NCI-H2081 treated with DMSO at 0.1 percent for 48 hours (cell line): Measurements from ENCODE around the gene FCRL4.

Experiments
- DNase-seq: peaks from one replicate; lab custom pipeline; 2025; lab: John Stamatoyannopoulos, UW

The FCRL4 gene

DNA sequence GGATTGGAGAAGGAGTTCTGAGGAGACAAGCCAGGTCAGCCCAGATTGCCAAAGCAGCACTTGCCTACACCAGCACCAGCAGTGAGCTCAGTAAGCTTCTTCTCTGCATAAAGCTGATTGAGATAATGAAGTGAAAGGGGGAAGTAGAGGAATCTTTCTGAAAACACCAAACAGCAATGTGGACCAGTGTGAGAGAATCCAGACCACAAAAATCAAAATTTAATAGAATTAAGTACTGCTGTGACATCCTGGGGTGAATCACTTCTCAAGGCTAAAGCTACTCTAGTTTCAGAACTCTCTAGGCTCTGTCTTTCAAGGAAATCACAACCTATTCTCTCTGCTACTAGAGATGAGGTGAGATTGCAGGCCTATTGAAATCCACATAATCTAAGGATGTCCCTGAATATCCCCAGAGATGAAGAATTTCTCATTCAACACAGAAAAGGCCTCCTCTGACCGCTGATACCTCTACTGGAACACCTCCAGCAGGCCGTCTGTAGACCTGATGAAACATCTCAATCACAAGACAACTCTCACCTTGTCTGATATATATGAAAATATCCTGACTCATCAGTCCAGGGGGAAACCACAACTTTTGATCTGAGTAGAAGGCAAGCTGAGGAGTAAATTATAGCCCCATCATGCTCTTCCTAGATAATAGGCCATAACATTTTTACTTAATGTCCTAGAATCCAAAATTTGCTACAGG lies at the start of gene FCRL4:
TSS of gene FCRL4 (minus strand) at position 127 of the 709 bp plus-strand sequence. CDS start 141 bp downstream, outside the sequence.
- DNase-seq, result no peak

DNA sequence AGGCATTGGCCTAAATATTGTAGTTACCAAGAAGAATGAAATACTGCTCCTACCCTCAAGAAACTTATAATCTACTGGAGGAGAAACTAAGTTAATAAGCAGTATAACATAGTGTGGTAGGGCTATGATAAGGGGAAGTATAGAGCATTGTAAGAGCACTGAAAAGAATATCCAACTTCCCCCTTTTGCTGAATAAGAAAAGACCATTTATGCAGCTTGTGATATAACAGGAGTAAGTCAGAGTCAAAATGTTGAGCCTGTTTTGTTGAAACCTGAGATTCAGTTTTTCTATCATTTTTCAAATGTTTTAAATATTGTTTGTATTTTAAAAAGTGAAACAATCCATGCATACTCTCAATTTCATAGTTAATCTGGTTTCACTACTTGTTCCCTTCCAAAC lies 48.3 kb upstream of the FCRL4 start:
- no peak for DNase-seq

DNA sequence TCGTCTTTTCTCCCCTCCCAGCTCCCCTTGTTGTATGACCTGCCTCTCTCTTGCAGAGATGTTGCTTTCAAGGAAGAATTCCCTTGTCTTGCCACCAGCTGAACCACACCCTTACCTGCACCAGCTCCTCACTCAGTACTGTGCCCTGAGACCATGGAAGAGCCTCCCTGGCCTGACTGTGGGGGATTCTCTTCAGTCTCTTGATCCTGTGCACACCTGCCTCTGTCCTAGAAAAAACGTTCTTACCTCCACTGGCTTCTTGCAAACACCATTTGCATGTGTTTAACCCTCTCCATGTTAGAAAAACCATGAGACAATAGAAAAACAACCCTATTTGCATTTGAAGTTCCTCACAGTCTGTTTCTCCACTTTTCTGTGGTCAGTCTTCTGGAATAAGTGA lies 43.3 kb upstream of the FCRL4 start:
- DNase-seq, result no peak

DNA sequence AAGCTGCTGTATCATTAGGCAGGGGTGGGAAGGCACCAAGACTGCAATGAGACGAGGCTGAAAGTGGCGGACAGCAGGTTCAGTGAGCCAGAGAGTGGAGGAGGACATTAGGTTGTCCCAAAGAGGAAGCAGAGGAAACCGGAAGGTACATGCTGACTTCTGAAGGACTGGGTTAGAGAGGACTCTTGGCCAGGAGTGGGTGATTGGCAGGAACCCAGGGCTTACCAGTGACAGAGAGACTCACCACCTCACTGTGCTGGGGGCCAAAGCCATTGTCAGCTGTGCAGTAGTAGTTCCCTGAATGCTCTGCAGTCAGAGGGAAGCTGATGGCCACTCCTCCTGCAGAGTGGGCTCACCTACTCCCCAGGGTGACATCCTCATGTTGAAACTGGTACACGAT lies 41.9 kb upstream of the FCRL4 start:
- DNase-seq, result no peak

DNA sequence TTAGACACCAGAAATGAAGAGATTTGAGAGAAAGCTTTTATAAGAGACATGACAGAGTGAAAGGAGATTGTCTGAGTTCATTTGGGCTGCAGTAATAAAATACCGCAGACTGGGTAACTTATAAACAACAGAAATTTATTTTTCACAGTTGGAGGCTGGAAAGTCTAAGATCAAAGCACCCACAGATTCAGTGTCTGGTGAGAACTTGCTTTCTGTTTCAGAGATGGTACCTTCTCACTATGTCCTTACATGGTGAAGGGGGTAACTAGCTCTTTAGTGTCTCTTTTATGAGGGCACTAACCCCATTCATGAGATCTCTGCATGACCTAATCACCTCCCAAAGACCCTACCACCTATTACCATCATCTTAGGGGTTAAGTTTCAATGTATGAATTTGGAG lies 30.9 kb upstream of the FCRL4 start:
- no peak for DNase-seq

DNA sequence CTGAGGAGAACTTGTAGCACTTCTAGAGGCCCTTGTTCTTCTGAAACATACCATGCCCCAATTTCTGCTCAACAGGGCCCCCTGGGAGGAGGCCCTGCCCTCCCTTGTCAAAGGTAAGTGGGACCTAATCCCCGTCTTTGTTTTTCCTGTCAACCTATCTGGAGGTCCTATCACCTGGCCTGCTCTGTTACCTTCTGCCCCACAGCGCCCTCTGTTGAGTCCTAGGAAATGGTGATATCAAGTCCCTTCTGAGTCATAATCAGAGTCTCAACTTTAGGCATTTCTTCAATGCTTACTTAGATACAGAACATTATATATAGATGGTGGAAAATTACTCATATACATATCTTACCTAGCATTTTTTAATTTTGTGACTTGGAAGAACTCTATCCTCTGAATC lies 28.2 kb upstream of the FCRL4 start:
- DNase-seq, result no peak

DNA sequence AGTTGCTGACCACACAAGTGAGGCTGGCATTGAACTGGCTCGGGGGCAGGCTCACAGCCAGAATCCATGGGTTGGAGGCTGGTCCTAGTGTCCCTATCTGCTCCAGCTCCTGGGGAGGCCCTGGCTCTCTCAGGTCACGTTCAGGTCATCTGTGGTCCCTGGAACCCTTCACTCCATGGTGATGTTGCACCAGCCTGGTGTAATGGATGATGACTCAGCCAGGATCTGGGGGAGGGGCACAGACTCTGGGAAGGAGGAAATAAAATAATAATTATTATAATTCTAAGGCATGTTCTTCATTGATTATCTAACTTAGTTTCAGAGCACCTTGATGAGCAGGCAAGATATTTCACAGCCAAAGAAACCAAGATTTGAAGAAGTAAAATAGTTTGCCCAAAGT lies 26.6 kb upstream of the FCRL4 start:
- DNase-seq, result no peak

DNA sequence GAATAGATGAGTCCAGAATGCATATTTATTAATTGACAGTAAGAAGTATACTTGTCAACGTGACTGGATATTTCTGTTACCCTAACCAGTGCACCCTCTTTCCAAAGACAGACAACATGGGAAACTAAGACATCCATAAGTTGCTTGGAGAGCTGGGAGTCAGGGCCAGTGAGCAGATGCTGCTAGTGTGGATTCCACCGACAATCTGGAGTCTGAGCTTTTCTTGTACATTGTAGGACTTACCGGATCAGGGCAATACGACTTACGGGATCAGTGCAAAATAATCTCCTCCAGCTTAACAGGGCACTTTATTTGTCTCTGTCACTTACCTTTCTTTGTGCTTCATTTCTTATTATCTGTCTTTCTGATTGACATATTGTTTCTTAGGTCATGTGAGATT lies 24.6 kb upstream of the FCRL4 start:
- DNase-seq, result no peak

DNA sequence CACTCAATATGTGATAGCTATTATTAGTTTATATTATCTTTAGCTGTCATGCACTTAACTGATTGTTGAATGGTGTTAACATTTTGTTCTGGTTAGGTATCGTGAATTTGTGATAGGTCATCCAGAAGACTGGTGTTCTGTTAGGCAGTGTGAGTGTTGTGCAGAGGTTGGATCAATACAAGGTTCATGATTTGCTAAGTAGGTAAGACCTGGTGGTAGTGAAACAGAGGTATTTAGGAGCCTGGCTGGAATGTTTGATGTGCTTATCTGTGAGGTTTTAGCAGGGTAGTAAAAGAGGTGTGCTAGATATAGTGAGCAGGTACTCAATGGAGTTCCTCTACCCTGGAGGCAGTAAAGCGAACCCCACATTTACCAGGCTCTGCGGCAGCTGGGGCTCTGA lies 20.3 kb upstream of the FCRL4 start:
- DNase-seq, result no peak

DNA sequence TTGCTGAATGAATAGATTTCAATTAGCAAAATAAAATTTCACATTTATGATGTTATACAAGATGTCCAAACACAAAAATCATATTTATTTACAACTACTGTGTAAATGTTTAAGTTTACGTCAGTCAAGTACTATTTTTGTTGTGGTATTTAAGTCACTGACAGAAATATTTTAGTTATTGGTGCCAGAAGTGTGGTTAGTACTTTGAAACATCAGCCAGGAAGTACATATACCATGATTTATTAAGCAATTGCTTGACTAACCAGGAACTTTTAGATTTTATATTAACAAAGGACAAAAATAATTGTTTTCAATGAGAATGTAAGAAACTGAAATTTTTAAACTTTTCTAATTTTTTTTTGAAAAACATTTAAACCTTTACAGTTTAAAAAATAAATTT lies 2.4 kb upstream of the FCRL4 start:
- DNase-seq, result no peak

DNA sequence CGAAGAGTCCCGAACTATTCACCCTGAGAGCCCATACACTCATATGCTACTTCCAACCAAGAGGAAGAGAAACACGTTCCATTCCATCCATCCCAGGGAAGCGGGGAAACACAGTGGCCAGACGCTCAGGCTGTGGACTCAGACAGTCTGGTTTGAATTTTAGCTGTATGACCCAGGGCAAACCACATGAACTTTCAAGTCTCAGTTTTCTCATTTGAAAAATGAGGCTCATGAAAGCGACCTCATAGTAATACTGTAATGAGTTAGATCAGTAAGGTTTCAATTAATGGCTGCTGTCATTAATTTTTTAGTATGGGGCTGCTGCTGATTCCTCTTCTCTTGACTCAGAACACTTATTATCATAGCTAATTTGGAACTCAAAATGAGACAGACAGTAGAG lies 1.5 kb downstream of the FCRL4 start:
- no peak for DNase-seq

DNA sequence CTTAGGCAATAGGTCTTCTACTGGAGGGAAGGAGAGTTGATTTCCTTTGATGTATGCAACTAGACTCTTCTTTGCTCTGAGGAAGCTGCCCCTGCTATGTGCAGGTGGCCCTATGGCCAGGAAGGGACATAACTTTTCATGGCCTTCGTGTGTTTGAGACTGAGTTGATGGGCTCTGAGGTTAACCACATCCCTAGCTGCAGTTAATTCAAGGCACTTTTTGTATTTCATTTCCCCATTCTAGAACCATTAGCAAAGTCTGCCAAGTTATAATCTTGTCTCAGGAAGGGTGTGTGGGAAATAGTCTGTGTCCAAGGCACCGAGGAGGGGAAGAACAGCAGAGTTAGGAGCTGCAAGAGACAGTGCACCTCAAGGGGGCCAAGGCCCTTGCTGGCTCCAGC lies 2.5 kb downstream of the FCRL4 start:
- DNase-seq, result no peak

DNA sequence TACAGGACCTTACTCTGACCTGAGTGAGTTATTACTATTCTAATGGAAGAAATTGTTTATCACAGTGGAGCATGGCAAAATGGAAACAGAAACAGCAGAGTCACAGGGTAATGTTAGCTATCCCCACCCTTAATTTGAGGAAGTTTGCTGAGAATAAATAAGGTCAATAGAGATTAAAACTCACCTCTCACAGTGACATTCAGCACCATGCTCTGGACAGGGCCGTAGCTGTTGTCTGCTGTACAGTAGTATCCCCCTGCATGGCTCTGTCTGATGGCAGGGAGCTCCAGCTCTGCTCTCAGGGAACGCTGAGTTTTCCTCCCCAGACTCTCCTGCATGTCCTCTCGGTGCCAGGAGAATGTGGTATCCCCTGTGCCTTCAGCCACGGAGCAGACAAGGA lies 11.9 kb downstream of the FCRL4 start:
- DNase-seq, result no peak

DNA sequence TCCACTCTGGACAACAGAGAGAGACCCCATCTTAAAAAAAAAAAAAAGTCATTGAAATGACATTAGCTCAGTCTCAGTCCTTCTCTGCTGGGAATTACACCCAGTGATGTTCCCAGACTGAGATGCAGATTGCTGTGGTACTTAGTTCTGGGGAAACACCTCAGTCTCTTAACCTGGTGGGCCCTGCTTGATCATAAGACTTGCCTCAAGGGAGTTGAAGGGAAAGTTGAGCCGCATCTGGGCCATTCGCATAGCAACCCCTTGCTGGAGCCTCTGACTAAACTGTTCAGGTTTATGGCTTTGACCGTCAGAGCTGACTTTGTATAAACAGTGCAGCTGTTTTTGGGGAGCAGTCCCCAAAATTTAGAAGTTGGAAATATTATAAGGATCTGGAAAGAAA lies 13.4 kb downstream of the FCRL4 start:
- no peak for DNase-seq

DNA sequence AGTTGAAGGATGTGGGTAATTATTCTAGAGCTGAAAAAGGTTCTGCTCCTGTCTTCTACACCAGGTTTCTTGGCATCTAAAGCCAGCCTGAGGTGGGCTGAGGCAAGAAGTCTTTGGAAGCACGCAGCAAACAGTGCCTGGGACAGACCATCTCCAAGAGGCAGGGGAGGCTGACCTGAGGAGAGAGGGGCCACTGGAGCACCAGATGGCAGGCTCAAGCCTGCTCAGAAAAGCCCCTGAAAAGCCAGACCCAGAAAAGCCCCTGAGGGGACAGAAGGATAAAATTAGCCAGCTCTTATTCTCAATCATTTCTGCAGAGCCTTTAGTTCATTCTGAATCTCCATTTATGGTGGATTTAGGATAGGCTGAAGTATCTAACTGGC lies 17.1 kb downstream of the FCRL4 start:
- DNase-seq, result no peak

DNA sequence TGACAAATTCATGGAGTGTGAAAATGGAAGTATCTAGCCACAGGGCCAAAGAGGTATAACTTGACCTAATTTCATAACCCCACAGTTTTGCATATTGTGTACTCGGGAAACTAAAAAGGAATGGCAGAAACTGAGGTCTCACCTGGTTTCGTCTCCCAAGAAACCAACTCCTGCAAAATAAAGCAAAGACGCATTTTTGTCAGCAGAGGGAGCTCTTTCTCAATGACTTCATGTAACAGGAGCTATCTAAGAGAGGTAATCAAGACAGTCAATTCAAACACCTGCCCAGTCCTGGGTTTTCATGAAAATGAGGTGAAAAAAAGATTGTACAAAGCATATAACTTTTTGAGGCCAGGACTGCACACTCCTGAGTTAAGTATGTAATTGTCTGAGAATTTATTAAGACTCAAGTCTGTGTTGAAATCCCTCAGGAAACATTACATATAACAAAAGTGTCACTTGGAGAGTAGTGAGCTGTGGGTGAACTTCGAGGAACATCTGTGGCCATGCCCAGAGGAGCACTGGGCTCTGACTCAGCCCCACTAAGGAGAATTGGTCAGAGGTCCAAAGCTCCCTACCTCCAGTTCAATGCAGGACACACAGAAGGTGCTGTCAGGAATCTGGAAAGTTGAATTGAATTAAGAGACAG lies 17.6 kb downstream of the FCRL4 start:
- peak; percentile 5 for DNase-seq

DNA sequence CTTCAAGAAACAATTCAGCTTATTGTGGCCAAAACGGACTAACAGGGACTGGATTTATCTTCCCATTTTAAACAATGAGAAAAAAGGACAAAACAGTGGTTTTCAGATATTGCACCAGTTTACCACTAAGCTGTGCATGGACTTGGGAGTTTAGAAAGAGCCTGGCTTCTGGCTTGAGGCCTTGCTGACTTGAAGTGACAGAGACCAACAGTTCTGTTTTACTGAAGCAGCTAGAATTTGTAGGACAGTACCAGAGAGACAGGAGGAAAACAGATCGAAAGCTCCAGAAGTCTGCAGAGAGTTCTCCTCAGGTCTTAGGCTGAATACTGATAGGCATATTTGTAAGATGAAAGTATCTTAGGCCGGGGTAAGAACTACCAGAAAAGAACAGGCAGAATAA lies 20.5 kb downstream of the FCRL4 start:
- no peak for DNase-seq

DNA sequence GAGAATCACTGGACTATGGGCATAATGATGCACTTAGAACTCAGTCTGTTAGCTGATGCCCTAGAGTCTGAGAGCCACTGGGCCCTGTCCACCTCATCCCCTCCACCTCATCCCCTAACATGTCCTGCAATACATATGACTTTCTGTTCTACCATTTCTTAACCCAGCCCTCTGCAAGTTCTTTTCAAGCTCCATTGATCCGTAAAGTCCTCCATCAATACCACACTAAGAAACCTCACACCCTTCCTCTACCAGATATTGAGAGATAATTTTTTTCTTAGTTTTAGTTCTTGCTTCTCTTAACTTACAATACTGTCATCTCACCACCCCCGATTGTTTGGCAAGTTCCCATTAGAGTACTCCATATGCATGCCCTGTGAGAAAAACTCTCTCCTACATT lies 22.1 kb downstream of the FCRL4 start:
- DNase-seq, result no peak

DNA sequence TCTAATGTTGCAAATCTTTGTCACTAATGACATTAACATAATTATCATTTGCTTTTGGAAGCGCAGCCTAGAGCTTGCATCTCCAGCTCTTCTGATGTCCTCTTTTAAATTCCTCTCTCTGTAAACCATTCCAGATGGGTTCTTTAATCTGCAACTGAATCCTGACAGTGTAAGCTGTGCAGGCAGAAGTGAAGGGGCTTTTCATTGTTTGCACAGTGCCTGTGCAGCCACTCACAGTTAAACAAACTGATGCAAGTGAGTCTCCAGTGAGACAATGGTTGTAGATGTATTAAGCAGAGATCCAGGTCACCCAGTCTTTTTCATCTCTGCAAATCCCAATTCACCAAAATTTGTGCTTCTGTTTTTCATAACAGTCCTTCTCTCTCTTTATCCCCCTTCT lies 23.0 kb downstream of the FCRL4 start:
- no peak for DNase-seq

DNA sequence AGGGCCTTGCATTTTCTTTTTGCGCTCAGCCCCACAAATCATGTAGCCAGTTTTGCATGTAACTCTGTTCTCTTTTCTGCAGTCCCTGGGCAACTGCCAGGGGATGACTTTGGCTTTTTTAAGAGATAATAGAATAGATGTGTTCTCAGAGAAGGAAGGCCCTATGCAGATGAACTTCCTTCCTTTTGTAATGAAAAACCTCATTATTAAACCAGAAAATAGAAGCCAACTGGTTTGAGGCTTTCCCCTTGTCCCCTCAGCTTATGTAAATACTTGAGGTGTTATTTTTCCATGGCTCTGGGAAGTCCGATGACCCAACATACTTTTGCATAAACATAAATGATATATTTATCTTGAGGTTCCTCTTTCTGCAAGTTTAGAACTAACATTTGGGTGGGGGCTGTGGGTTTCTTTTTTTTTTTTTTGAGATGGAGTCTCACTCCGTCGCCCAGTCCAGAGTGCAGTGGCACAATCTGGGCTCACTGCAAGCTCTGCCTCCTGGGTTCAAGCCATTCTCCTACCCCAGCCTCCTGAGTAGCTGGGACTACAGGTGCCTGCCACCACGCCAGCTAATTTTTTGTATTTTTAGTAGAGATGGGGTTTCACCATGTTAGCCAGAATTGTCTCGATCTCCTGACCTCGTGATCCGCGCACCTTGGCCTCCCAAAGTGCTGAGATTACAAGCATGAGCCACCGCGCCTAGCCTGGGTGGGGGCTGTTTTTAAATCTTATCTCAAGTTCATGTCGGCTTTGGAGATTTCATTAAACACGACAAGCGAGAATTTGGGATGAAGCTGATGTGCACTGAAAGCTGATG lies 31.2 kb downstream of the FCRL4 start:
- DNase-seq, result no peak

DNA sequence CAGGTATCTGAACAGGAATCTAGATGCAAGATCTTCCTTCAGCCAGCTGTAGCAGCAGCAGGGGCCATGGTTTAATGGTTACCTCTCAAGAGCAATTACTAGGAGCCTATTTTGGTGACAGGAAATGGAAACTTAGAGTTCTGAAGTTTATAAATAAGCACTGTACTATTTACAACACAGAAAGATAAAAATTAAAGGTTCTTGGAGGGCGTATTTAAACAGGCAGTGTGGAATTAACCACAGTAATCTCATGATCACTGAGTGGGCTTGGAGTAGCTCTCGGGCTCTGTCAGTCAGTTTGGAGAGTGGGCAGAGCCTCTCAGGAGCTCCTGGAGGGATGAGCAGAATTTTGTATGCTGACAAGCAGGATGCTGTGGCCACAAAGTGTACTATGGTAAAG lies 35.4 kb downstream of the FCRL4 start:
- no peak for DNase-seq

DNA sequence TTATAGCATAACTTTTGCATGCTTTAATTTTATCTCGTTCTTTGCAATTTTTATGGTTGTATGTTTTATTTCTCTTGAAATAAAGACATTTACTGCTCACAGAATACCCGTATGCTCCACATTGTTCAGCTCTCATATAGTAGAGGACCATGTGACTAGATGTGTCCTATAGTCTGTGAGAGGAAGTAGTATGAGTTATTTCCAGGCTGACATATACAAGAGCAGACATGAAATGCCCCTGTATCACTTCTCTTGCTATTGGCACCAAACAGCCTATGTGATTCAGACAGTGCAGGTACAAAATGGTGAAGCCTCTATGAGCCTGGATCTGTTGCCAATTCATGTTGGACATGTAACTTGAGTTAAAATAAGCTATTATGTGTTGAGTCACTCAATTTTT lies 39.8 kb downstream of the FCRL4 start:
- no peak for DNase-seq
